GM12801 (cell line): ENCODE measurements around the gene POLR3GL.

Experiments used
- TF ChIP-seq, protein P1 (sequence below): IDR thresholded peaks from one replicate; pipeline ENCODE4 v1.5.1; 2011; ENCODE audit warnings: control low read depth; ENCODE audit not compliant: insufficient read length; ENCODE audit errors: extremely low read depth

Gene POLR3GL

DNA sequence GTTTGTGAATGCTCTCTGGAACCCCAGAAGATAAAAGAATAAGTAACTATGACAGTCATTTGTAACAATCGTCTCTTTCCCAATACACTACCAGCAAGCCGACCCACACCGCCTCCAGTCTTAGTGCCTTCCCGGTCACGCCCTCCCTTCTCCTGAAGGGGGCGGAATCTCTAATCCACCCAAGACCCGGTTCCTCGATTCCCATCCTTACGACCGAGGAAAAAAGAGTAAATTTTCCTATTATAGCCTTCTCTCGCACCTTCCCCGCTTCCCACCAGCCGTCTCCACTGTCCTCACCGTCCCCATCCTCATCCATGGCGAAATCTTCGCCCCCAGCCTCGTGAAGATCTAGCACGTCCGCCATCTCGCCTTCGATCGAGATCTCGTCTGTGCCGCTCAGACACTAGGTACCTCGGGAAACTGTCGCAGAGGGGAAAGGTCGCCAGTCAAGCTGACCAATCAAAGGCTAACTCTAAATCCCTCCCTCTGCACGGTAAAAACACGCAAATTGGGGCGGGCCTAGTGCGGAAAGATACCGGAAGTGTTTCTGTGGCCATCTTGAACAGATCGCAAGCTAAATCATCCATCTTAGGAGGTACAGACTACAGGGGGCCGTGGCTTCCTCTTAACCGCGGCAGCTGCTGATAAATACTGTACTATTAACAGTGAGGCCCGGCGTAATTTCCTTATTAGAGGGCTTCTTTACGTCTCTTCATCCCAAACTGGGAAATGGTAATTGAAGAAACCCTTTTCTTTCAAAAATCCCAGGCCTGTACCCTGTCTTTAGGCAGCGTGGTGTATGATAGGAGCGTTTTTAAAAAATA lies 37.2 kb upstream of the POLR3GL start, which contains the start of gene RBM8A:
TSS of gene RBM8A (minus strand) at position 422 of the 824 bp plus-strand sequence. CDS start at position 364, 58 bp downstream.
- TF ChIP-seq, protein P1, sequence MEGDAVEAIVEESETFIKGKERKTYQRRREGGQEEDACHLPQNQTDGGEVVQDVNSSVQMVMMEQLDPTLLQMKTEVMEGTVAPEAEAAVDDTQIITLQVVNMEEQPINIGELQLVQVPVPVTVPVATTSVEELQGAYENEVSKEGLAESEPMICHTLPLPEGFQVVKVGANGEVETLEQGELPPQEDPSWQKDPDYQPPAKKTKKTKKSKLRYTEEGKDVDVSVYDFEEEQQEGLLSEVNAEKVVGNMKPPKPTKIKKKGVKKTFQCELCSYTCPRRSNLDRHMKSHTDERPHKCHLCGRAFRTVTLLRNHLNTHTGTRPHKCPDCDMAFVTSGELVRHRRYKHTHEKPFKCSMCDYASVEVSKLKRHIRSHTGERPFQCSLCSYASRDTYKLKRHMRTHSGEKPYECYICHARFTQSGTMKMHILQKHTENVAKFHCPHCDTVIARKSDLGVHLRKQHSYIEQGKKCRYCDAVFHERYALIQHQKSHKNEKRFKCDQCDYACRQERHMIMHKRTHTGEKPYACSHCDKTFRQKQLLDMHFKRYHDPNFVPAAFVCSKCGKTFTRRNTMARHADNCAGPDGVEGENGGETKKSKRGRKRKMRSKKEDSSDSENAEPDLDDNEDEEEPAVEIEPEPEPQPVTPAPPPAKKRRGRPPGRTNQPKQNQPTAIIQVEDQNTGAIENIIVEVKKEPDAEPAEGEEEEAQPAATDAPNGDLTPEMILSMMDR, result no peak

GRCh38 chr1:145927916-145928643 lies 36.4 kb upstream of the POLR3GL start:
- TF ChIP-seq, protein P1, result no peak

DNA sequence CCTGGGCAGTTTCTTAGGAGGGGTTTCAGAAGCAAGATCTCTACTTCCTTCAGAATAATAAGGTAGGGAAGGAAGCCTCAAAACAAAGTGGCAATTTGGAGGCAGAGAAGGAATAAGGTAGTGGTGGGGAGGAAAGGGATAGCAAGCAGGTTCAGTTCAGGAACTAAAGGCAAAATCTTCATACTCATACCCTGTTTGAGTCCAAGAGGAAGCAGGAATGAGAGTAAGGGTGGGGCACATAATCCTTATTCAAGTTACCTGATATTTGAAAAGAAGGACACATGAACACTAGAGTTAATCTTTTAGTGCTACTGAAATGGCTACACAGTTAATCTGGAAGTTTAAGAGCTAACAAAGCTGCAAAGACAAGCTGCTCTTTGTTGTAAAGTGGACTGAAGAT lies 28.8 kb upstream of the POLR3GL start:
- TF ChIP-seq, protein P1, result no peak

DNA sequence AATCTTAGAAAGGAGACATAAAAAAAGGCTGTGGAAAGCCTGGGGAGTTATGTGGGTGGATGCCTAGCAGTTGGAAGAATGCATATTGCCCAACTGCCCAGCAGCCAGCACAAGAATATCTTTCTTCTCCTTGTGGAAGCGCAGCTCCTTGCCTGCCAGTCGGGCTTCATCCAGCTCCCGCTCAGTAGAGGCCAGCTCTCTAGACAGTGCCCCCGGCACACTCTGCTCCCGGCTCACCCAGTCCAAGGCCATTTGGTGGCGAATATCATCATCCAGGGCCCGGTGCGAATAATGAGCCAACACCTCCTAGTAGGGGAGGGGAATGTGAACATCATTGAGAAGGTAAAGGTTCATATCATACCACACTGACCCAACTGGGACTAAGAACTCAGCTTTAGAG lies 28.2 kb upstream of the POLR3GL start:
- TF ChIP-seq, protein P1, result no peak

DNA sequence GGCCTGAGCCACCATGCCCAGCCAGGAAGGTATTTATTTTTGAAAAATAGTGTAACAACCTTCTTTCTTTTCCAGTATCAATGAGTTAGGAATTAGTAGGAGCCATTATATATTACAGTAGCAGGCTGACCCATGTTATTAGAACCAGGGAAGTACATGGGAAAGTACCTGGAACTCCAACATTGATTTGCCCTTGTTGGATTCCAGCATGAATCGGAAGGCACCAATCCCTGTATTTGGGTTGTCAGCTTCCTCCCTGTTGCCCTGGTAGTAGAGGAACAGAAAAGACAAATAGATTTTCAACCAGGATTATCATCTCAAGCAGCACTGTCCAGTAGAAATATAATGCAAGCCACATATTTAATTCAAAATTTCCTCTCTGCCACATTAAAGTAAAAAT lies 27.1 kb upstream of the POLR3GL start:
- TF ChIP-seq, protein P1, result no peak

GRCh38 chr1:145942405-145942804 lies 22.1 kb upstream of the POLR3GL start:
- TF ChIP-seq, protein P1, result no peak

DNA sequence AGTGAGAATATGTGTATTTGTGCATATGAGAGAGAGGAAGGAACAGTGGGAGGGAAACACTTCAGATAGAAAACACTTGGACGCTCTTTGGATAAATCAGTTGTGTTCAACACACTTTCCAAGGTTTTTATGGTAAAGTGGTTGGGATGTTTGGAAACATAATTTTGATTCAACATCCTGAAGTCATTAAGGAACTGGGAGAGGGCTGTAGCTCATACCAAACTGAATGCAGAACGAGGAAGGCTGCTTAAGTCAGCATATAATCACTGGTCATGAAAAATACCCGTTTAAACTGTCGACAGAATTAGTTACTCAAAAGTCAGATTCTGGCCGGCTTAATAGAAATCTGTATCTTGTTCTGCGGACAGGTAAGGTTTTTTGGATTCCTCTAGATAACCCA lies 21.6 kb upstream of the POLR3GL start:
- TF ChIP-seq, protein P1, result no peak
